ENCODE measurements around the gene ZMAT5. TPM values are rescaled to one million over a fixed set of nuclear protein-coding genes. Genes with fewer than 3 reads are reported as not detected.

Gene ZMAT5
- total RNA-seq, 6 donors from 2014 or later, result 9.4 to 24.4 (median 22.4) TPM

DNA sequence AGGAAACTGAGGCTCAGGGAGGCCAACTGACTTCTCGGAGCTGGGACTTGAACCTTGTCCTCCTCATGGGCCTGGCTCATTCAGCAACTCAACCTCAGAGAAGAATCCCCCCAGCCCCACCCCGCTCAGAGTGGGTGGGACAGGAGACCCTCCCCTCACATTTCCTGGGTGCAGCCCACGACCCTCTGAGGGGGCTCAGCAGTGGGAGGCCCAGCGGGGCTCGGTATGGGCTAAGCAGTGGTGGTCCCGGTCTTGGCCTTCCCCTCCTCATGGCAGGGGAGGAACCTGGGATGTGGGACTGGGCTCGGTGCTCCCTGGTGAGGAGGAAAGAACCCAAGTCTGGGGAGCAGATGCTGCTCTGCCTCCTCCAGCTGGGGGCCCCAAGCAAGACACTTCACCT lies 61.2 kb downstream of the ZMAT5 start:
- TF ChIP-seq POLR2A (IDR thresholded peaks at IDR 0.05) (no peak), EP300 (IDR thresholded peaks at IDR 0.05) (no peak), POLR2AphosphoS5 (IDR thresholded peaks at IDR 0.05) (no peak)
- TF ChIP-seq, protein P1, sequence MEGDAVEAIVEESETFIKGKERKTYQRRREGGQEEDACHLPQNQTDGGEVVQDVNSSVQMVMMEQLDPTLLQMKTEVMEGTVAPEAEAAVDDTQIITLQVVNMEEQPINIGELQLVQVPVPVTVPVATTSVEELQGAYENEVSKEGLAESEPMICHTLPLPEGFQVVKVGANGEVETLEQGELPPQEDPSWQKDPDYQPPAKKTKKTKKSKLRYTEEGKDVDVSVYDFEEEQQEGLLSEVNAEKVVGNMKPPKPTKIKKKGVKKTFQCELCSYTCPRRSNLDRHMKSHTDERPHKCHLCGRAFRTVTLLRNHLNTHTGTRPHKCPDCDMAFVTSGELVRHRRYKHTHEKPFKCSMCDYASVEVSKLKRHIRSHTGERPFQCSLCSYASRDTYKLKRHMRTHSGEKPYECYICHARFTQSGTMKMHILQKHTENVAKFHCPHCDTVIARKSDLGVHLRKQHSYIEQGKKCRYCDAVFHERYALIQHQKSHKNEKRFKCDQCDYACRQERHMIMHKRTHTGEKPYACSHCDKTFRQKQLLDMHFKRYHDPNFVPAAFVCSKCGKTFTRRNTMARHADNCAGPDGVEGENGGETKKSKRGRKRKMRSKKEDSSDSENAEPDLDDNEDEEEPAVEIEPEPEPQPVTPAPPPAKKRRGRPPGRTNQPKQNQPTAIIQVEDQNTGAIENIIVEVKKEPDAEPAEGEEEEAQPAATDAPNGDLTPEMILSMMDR (IDR thresholded peaks at IDR 0.05), result no peak
- Histone ChIP-seq H3K4me1 (peaks cover 17 to 42% (median 19%) of the 10 kb centered on the region in 4 donors), H3K4me3 (no peak overlapping the region), H3K36me3 (no peaks in the 10 kb centered on the region), H3K27me3 (no peaks in the 10 kb centered on the region), H3K9me3 (no peaks in the 10 kb centered on the region), H3K27ac (no peak overlapping the region)
- DNase-seq, result no peak
- ATAC-seq (ENCODE audit: low FRiP score in 2 of 2), result no peak
- WGBS, 2 donors, result 73 to 78% methylated on average over 2 to 7 of the region's 7 CpGs

- Histone ChIP-seq H3K9me3 (no peaks in the 10 kb centered on the region), H3K4me3 (no peak overlapping the region), H3K4me1 (peaks cover 17 to 42% (median 21%) of the 10 kb centered on the region in 4 donors), H3K27me3 (no peaks in the 10 kb centered on the region), H3K27ac (no peak overlapping the region), H3K36me3 (no peaks in the 10 kb centered on the region)
- TF ChIP-seq POLR2AphosphoS5 (IDR thresholded peaks at IDR 0.05) (no peak), EP300 (IDR thresholded peaks at IDR 0.05) (no peak), POLR2A (IDR thresholded peaks at IDR 0.05) (no peak)
- TF ChIP-seq, protein P1 (IDR thresholded peaks at IDR 0.05), result no peak
- ATAC-seq (ENCODE audit: low FRiP score in 2 of 2) (peak in 1 of 2 donors; percentile 45), DNase-seq (peak in 1 of 2 donors; percentile 77)
- 34 to 36% methylated on average over 8 to 14 of the region's 14 CpGs for WGBS, 2 donors
Measured at GRCh38 chr22:29704528-29705285, 62.1 kb downstream of the ZMAT5 start.

- WGBS, 2 donors, result 41% methylated on average over 4 to 7 of the region's 7 CpGs
- no peak for DNase-seq
- no peak overlapping the region for H3K4me3 ChIP-seq
- ATAC-seq (ENCODE audit: low FRiP score in 2 of 2), result no peak
- H3K27me3 ChIP-seq, result no peaks in the 10 kb centered on the region
- H3K36me3 ChIP-seq, result no peaks in the 10 kb centered on the region
- H3K4me1 ChIP-seq, result peaks cover 17 to 42% (median 21%) of the 10 kb centered on the region in 4 donors
- no peaks in the 10 kb centered on the region for H3K9me3 ChIP-seq
- TF ChIP-seq POLR2A (IDR thresholded peaks at IDR 0.05), result no peak
- no peak for TF ChIP-seq EP300 (IDR thresholded peaks at IDR 0.05)
- no peak for TF ChIP-seq POLR2AphosphoS5 (IDR thresholded peaks at IDR 0.05)
- TF ChIP-seq, protein P1 (IDR thresholded peaks at IDR 0.05), result no peak
- no peak overlapping the region for H3K27ac ChIP-seq
Measured at GRCh38 chr22:29703569-29704195, 63.1 kb downstream of the ZMAT5 start.

- no peaks in the 10 kb centered on the region for H3K36me3 ChIP-seq
- DNase-seq (peak; percentile 70 to 82), ATAC-seq (ENCODE audit: low FRiP score in 2 of 2) (no peak)
- TF ChIP-seq, protein P1 (IDR thresholded peaks at IDR 0.05), result no peak
- TF ChIP-seq EP300 (IDR thresholded peaks at IDR 0.05) (no peak), POLR2A (IDR thresholded peaks at IDR 0.05) (no peak), POLR2AphosphoS5 (IDR thresholded peaks at IDR 0.05) (no peak)
- 17 to 30% methylated on average over 18 to 19 of the region's 19 CpGs for WGBS, 2 donors
- peaks cover 17 to 42% (median 21%) of the 10 kb centered on the region in 4 donors for H3K4me1 ChIP-seq
- H3K4me3 ChIP-seq, result no peak overlapping the region
- H3K9me3 ChIP-seq, result no peaks in the 10 kb centered on the region
- no peaks in the 10 kb centered on the region for H3K27me3 ChIP-seq
- H3K27ac ChIP-seq, result no peak overlapping the region
Measured at GRCh38 chr22:29702931-29703501, 63.8 kb downstream of the ZMAT5 start.
